ENCODE data around the gene FXYD6. TPM values are rescaled to one million over a fixed set of nuclear protein-coding genes. Genes with fewer than 3 reads are reported as not detected.

The FXYD6 gene
- polyA plus RNA-seq, 2 of the 4 experiments (the other 2 are of a cell fraction), result 0.26 to 0.49 TPM

GRCh38 chr11:117796456-117796871 is 80.0 kb downstream of the FXYD6 start (continued):
- TF ChIP-seq MAZ (IDR thresholded peaks at IDR 0.05; ENCODE audit: borderline replicate concordance, low read depth, low read length), result no peak

GRCh38 chr11:117795638-117796455 is 80.6 kb downstream of the FXYD6 start:
- no peak overlapping the region; a peak in 1 of 6 replicates for H3K27ac ChIP-seq
- ChIA-PET CTCF (no interaction called here), POLR2A (no interaction called here)
- peak in 1 of 2 experiments; percentile 25; a peak in 2 of 6 replicates for ATAC-seq
- no peaks in the 10 kb centered on the region for H3K9me3 ChIP-seq
- H3K4me2 ChIP-seq, result peak overlapping the region; percentile 98
- 94% methylated on average over 9 of the region's 53 CpGs for WGBS (ENCODE audit: missing lambda C conversion rate)
- no peaks in the 10 kb centered on the region for H3K4me1 ChIP-seq
- no peak for DNase-seq (ENCODE audit: low read depth in 1 of 2, low spot score in 1 of 2)
- no peak for FAIRE-seq
- TF ChIP-seq HDAC2 (IDR thresholded peaks at IDR 0.05), result no peak
- no peak for TF ChIP-seq KDM5A (IDR thresholded peaks at IDR 0.05)
- TF ChIP-seq EHF (CRISPR knock-in tag; IDR thresholded peaks at IDR 0.05), result no peak
- TF ChIP-seq GATA3 (IDR thresholded peaks at IDR 0.05; ENCODE audit: borderline replicate concordance), result no peak
- TF ChIP-seq CBX8 (IDR thresholded peaks at IDR 0.05), result no peak
- TF ChIP-seq E2F6 (IDR thresholded peaks at IDR 0.05; ENCODE audit: borderline replicate concordance, low read depth), result no peak
- TF ChIP-seq CTCF (IDR thresholded peaks at IDR 0.05), result no peak
- no peak for TF ChIP-seq NPAS2 (CRISPR knock-in tag; IDR thresholded peaks at IDR 0.05; ENCODE audit: borderline replicate concordance)
- no peak for TF ChIP-seq POLR2AphosphoS2 (conservative IDR thresholded peaks at IDR 0.05; ENCODE audit: low read length)
- no peak for TF ChIP-seq CEBPB (IDR thresholded peaks at IDR 0.05)
- no peak for TF ChIP-seq CBX2 (IDR thresholded peaks at IDR 0.05; ENCODE audit: borderline replicate concordance, low read depth)
- no peak for TF ChIP-seq BCL3 (IDR thresholded peaks at IDR 0.05)
- no peak for TF ChIP-seq JUN (IDR thresholded peaks at IDR 0.05)
- no peak for TF ChIP-seq CHD4 (IDR thresholded peaks at IDR 0.05; ENCODE audit: borderline replicate concordance)
- no peak for TF ChIP-seq RAD21 (conservative IDR thresholded peaks at IDR 0.05 in 1 of 2, IDR thresholded peaks at IDR 0.05 in 1 of 2)
- no peak for TF ChIP-seq ZSCAN20 (CRISPR knock-in tag; IDR thresholded peaks at IDR 0.05)
- no peak for TF ChIP-seq HOXB5 (CRISPR knock-in tag; IDR thresholded peaks at IDR 0.05)
- no peak for TF ChIP-seq SMC3 (IDR thresholded peaks at IDR 0.05)
- peak overlapping the region; percentile 49 for H3K4me3 ChIP-seq

- Histone ChIP-seq H3K4me2 (no peak overlapping the region), H3K27ac (no peak overlapping the region), H3K9me3 (no peaks in the 10 kb centered on the region), H3K4me1 (no peaks in the 10 kb centered on the region), H3K4me3 (no peak overlapping the region)
- no peak for TF ChIP-seq REST (IDR thresholded peaks at IDR 0.05)
- no peak for TF ChIP-seq POLR2A (IDR thresholded peaks at IDR 0.05; ENCODE audit: low read length)
- TF ChIP-seq RARB (CRISPR knock-in tag; IDR thresholded peaks at IDR 0.05), result no peak
- TF ChIP-seq PHF8 (IDR thresholded peaks at IDR 0.05; ENCODE audit: borderline replicate concordance, low read depth), result no peak
- TF ChIP-seq SMC3 (IDR thresholded peaks at IDR 0.05), result no peak
- TF ChIP-seq EHMT2 (IDR thresholded peaks at IDR 0.05; ENCODE audit: low read depth), result no peak
- TF ChIP-seq KDM1A (IDR thresholded peaks at IDR 0.05; ENCODE audit: low read depth), result no peak
- TF ChIP-seq HEYL (CRISPR knock-in tag; IDR thresholded peaks at IDR 0.05), result no peak
- TF ChIP-seq GATA3 (IDR thresholded peaks at IDR 0.05; ENCODE audit: borderline replicate concordance), result no peak
- no peak for TF ChIP-seq HDAC2 (IDR thresholded peaks at IDR 0.05)
- no peak for TF ChIP-seq FOSB (CRISPR knock-in tag; IDR thresholded peaks at IDR 0.05)
- TF ChIP-seq RCOR1 (IDR thresholded peaks at IDR 0.05; ENCODE audit: low read depth, low read length), result no peak
- ATAC-seq (no peak), DNase-seq (ENCODE audit: low read depth in 1 of 2, low spot score in 1 of 2) (no peak), FAIRE-seq (no peak)
- WGBS (ENCODE audit: missing lambda C conversion rate), result 76% methylated on average over 19 of the region's 29 CpGs
- ChIA-PET POLR2A (no interaction called here), CTCF (interaction anchor here (2.0 kb wide), 1 partner anchor 152 kb away, joined by 4 read pairs; no protein-coding TSS in a partner anchor)
Measured at GRCh38 chr11:117794772-117795629, 81.5 kb downstream of the FXYD6 start.
